Mucosa of gallbladder (tissue), 1 donor: ENCODE measurements around the gene CPNE5. TPM values are rescaled to one million over a fixed set of nuclear protein-coding genes. Genes with fewer than 3 reads are reported as not detected.
"Not testable (repeated sequence)": the region's sequence is repeated elsewhere in the genome, so short reads cannot be mapped to it uniquely, and the experiment has no call there.

Experiments
- DNase-seq: peaks from one replicate; pipeline ENCODE4 v3.0.0-alpha.2; 2020; ENCODE audit warnings: low spot score
- total RNA-seq: library from RNA; stranded (reverse); gene quantifications from one replicate; pipeline ENCODE4 v1.2.1, GENCODE V29; 2021
- donor health status: DM: no; HTN: no; CAD: no.

Gene CPNE5
- total RNA-seq, 1 donor from 2014 or later, result 1.3 TPM

DNA sequence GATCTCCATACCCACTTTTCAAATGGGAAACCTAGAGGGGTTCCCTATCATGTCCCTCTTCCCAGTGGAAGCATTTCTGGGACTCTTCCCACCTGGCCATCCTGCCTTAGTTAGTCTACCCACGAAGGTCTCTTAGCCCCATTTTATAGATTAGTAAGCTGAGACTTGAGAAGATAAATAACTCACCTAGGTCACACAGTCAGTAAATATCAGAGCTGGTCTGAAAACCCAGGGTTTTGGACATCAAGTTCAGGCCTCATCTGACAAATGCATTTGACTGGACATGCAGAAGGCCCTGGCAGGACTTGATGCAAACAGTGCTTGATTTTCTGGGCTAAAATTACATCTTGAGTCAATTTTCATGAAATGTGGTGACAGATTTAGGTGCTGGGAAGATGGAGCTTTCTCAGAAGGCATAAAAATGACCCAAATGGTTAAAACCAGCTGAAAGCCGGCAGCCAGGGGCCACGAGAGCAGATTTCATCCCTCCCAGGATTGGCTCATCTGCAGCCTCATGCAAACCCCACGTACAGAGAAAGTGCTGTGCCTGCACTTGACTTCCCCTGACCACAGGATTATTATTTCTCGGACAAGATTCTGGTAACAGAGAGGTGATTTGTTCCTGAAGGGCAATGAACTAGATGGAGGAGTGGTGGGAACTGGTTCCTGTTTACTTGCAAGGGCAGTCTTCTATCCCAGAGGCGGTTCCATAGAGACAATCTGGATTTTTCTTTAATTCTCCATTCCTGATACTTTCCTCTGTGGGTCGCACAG lies 23.1 kb downstream of the CPNE5 start:
- DNase-seq, result no peak

GRCh38 chr6:36814249-36814648 lies 25.0 kb downstream of the CPNE5 start:
- DNase-seq, result no peak

DNA sequence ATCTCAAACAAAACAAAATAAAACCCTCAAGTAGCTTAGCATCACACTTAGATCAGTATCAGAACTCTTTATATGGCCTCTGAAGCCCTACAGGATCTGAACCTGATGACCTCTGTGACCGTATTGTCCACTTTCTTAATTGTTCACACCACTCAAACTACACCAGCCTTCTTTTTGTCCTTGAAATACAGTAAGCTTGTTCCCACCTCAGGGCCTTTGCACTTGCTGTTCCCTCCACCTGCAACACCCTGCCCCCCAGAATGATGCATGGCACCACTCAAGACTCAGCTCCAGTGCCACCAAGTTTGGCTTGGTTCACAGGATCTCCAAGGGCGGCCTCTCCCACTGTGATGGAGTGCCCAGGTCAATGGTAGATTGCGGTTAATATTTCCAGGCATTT lies 25.7 kb downstream of the CPNE5 start:
- DNase-seq, result no peak

DNA sequence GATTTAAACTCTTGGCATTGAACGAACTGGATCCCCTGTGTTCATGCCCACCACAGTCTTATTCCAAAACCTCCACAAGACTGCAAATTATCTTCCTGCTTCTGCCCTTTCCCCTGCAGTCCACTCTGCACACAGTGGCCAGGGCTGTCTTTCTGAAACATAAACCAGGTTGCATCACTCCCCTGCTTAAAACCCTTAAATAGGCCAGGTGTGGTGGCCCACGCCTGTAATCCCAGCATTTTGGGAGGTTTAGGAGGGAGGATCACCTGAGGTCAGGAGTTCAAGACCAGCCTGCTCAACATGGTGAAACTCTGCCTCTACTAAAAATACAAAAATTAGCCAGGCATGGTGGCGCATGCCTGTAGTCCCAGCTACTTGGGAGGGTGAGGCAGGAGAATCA lies 26.2 kb downstream of the CPNE5 start:
- DNase-seq, result not testable (repeated sequence)

DNA sequence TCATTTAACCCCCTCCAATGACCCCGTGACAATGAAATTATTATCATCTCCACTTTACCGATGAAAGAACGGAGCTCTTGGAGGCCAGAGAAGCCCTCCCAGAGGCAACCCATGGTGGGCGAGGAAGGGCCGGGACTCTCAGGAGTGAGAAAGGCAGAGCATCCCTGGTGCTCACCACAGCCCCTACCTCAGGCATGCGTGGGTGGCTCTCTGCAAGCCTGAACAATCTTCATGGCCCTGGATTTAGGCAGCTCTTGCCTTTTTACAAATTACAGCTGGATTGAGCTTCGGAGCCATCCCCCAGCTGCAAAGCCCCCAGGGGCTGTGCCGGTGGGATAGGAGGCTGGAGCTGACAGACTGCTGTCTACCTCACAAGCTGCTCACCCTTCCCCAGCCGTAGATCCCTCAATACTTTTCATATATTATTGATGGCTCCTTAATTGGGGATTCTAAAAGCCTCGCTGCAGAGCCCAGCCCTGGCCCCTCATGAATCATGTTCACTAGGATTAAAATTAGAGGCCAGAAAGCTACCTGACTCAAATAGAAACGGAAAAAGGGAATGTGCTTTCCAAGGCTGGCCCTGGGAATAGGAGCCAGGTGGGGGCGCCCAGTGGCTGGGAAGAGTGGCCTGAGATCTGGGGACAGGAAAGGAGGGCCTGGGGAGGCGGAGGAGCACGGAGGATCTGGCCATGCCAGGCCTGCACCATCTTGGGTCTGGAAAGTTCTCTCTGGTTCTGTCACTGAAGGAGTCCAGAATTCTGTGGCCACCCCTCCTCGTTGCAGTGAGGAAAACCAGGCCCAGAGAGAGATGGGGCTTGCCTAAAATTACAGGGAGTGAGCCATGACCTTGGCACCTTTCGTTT lies 29.1 kb downstream of the CPNE5 start:
- DNase-seq, result no peak

- DNase-seq, result no peak
These were observed 30.1 kb downstream of the CPNE5 start for GRCh38 chr6:36809156-36809555.

GRCh38 chr6:36808634-36809033 lies 30.6 kb downstream of the CPNE5 start:
- DNase-seq, result no peak

DNA sequence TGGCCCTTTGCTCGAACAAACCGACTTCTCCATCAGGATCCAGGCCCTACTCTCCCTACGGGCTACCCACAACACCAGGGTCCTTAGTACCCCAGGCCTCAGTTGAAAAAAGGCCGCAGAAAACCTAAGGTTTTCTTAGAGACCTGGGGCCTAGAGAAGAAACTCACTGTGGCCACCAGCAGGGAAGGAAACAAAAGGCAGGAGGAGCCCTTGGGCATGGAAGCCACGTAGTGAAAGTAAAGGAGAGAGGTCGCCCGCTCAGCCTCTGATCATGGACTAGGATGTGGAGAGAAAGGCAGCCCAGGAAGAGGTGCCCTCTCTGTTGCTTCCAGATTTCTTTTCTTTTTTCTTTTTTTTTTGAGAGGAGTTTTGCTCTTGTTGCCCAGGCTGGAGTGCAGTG lies 31.5 kb downstream of the CPNE5 start:
- no peak for DNase-seq

DNA sequence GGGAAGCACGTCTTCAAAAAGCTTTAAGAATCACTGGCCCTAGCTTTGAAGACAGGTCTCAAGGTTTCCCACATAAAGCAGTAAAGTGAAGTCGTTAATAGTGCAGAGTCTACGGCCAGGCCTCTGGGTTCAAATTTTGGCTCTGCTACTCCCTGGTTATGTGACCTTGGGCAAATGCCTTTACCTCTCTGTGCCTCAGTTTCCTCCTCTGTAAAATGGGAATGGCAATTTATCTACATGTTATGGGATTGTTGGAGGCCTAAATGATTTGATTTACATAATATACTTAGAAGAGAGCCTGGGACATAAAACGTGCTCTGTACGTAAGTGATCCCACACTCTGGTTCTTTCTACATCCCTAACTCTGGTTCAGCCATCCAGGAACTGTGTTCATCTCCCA lies 32.1 kb downstream of the CPNE5 start:
- DNase-seq, result no peak

GRCh38 chr6:36805917-36806316 lies 33.3 kb downstream of the CPNE5 start:
- no peak for DNase-seq

GRCh38 chr6:36805096-36805797 lies 34.0 kb downstream of the CPNE5 start:
- DNase-seq, result no peak

DNA sequence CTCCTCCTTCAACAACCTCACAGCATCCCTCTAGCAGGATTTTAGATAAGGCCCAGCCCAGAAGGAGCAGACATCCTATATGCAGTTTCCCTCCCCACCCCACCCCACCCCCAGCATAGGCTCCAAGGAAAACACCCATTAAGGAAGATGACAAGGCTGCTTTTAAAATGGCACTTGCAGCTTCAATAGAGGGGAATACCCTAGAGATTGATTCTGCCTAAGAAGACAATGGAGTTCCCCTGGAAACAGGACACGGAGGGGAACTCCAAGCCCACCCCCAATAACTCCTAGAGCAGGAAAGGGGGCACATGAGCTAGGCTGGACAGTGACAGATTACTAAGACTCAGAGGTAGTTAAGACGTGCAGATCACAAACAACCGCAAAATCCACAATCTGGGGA lies 34.7 kb downstream of the CPNE5 start:
- no peak for DNase-seq

- no peak for DNase-seq
These were observed 35.3 kb downstream of the CPNE5 start for GRCh38 chr6:36803908-36804307.

DNA sequence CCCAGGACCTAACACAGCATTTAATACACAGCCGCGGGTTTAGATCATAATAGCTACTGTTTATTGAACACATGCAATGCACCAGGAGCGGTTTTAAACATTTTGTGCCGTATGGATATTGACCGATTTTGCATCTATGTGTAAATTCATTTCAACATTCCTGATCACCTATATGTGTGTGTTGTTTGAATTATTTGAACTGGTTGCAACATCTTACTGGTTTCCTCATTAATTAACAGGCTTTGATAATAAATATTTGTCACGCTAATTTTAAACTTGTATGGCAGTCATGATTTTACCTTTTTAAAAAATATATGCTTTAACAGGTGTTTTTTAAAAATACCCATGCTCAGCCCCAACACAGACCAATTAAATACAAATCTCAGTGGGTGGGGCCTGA lies 35.8 kb downstream of the CPNE5 start:
- DNase-seq, result no peak

DNA sequence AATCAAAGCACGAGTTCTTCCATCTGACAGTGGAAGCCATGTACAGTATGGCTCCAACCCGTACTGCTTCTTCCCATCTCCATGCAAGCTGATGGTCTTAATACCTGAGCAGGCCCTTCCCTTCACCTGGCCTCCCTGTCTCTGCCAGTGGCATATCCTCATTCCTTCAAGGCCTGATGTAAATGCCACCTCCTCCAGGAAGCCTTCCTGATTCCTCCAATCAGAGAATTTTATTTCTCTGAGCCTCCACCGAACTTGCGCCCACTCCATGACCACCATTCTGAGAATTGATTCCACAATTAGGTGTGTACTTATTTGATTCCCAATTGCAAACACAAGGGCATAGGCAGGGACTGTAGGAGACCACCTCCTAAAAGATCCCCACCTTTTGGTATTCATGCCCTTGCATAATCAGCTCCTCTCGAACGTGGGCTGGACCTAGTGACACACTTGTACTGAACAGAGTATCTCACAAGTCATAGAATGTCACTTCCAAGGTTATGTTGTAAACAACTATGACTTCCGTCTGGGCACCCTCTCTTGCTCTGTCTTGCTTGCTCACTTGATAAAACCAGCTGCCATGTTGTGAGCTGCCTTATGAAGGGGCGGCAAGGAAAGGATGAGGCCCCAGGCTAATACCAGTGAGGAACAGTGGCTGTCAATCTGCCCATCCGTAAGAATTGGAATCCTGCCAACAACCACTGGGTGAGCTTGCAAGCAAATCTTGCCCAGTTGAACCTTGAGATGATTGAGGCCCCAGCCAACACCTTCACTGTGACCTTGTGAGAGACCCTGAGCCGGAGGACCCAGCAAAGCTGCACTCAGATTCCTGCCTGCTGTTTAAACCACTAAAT lies 38.8 kb downstream of the CPNE5 start:
- no peak for DNase-seq

GRCh38 chr6:36798852-36799251 lies 40.4 kb downstream of the CPNE5 start:
- DNase-seq, result no peak

DNA sequence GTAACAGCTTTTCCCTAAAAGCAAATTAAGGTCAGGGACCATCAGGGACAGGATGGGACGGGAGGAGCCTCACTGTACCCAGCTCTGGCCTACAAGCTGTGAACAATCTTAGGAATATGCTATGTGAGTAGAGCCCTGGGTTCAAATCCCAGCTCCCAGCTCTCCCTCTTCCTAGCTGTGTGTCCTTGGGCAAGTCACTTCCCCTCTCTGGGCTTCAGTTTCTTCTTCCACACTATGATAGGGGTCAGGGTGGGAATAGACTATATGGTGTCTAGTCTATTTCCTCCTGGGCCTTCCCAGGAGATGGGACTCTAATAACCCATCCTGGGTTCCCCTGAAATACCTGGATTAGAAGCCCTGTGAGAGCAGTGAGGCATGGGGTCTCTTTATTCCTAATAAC lies 41.6 kb downstream of the CPNE5 start:
- DNase-seq, result no peak

- no peak for DNase-seq
These were observed 42.2 kb downstream of the CPNE5 start for GRCh38 chr6:36797055-36797454.

GRCh38 chr6:36794713-36795065 lies 44.6 kb downstream of the CPNE5 start:
- no peak for DNase-seq

DNA sequence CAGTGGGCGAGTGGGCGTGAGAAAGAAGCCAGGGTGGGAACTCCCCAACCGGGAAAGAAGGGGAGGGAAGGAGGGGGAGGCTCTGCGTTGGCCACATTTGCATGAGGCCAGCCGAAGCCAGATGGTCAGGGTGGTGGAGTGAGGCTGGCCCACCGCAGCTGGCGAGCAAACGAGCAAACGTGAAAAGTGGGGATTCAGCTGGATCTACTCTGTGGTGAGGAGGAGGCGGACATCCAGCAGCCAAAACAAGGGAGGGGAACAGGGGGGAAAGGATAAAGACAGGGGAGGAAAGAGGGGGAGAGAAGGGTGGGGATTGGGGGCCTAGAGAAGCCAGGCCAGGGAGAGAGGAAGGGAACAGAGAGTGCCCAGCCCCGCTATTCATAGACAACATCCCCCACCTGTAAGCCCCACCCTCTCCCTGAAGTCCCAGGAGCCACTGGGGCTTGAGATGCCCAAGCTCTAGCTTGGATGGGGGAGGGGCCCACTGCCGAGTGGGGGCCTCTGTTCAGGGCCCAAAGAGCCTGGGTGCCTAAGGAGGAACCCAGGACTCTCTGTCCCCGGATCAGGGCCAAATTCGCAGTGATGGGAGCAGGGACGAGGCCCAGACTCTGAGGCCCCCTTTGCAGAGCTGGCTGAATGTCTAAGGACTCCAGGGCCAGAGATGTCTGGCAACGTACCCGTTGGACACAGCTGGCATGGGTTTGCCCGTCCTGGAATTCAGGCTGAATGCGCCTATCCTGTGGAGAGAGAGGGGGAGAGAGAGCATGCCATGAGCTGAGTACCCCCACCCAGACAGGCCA lies 45.1 kb downstream of the CPNE5 start:
- DNase-seq, result no peak
